ENCODE data around the gene LMAN1L.

The LMAN1L gene

DNA sequence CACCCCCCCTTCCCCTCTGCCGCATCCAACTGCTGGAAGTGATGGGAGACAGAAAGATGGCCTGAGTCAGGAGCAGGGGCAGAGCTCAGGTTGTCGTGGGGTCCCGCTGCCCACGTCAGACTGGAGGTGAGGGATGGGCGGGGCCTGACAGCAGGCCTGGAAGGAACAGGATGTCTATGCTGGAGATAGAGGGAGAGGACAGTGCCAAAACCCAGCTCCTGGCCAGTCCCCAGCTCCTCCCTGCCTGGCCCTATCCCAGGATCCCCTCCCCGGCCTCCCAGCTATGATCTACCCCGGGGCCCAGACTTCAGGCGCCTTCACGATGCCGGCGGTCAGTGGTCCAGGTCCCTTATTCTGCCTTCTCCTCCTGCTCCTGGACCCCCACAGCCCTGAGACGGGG, at the start of gene LMAN1L:
Gene LMAN1L, plus strand, starts transcription at position 303 of the 400 bp plus-strand sequence. Its CDS starts 20 bp downstream, at position 323.
- peak in 2 of 10 donors; percentile 47 to 55 for DNase-seq
- intact Hi-C loops (cut with DNase I) = no loop called here

DNA sequence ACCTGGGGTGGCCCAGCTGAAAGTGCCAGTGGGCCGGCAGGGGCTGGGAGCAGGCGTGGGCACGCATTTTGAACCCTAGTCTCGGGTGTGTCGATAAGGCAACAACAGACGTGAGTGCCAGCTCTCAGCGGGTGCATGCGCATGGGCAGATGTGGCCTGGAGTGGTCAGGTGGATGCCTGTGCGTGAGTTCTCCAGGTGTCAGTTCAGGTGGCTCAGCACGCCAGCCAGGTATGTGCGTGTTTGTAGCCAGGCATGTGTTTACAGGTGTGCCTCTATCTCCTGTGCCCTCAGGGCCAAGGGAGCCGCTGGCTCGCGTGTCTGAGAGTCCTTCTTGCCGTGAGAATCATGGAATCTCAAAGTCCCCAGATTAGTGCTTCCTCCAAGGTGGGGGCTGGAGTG, 49.2 kb upstream of the LMAN1L start:
- intact Hi-C loops (cut with DNase I) = no loop called here
- peak in 2 of 10 donors; percentile 45 to 80 for DNase-seq

DNA sequence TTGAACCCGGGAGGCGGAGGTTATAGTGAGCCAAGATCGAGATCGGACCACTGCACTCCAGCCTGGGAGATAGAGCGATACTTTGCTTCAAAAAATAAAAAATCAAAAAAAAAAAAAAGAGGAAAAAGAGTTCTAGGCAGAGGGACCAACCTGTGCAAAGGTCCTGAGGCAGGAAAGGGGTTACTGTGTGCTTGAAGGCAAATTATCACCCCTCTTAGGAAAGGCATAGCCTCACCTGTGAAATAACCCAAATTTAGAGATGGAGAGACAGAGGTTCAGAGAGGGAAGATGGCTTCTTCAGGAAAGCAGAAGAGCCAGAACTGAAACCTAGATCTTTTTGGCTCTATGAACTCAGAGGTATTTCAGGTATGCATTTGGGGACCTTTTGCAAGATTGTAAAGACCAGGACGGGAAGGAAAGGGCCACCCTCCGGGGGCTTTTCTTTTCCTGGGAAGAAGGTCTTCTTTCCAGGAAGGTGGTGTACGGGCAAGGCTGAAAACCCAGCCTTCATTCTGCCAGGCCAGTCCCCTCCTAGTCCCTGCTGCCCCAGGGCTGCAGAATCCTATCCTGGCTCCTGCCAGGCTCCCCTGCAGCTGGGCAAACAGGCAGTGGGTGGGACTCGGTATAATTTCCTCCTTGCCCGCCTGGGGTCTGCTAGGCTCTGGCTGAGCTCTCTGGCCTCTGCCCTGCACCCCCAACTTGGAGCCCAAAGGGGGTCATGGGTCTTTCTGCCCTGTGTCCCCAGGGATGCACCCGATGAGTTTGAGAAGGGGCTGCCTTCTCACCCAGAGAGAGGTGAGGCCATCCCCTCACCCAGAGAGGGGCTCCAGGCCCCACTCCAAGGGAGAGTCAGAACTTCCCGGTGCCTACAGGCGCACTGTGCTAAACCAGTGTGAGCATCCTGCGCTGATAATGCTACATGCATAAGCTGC, 45.2 kb upstream of the LMAN1L start:
- intact Hi-C loops (cut with DNase I) = loop anchor here (1.0 to 5.0 kb wide), 2 partner anchors 132 to 395 kb away; no protein-coding TSS in a partner anchor
- DNase-seq = peak in 2 of 10 donors; percentile 62 to 67

DNA sequence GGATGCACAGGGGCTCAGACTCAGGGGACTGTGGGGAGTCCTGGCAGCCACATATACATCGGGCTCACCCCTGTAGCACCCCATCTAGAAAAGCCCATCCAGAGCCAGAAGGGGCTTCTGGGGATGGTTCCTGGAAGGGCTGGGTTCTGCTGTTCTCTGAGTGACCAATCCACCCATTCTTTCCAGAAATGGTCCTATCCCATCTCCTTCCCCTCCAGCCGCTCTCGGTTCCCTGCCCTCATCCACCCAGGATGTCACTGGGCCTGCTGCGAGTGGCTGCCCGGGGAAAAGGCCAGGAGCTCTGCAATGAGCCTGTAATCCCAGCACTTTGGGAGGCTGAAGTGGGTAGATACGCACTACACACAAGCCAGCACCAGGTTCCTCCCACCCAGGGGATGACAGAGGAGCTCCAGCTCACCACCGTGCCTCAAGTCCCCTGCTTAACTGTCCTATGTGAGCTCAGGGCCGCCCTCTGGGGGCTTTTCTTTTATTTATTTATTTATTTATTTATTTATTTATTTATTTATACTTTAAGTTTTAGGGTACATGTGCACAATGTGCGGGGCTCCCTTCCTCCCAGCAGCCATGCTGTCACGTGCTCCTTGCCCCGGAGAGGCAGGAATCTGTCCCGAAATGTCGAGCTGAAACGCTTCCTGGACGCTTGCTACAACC, 44.4 kb upstream of the LMAN1L start:
- DNase-seq = peak in 2 of 10 donors; percentile 18 to 55
- intact Hi-C loops (cut with DNase I) = loop anchor here (1.0 to 5.0 kb wide), 2 partner anchors 133 to 396 kb away; no protein-coding TSS in a partner anchor

DNA sequence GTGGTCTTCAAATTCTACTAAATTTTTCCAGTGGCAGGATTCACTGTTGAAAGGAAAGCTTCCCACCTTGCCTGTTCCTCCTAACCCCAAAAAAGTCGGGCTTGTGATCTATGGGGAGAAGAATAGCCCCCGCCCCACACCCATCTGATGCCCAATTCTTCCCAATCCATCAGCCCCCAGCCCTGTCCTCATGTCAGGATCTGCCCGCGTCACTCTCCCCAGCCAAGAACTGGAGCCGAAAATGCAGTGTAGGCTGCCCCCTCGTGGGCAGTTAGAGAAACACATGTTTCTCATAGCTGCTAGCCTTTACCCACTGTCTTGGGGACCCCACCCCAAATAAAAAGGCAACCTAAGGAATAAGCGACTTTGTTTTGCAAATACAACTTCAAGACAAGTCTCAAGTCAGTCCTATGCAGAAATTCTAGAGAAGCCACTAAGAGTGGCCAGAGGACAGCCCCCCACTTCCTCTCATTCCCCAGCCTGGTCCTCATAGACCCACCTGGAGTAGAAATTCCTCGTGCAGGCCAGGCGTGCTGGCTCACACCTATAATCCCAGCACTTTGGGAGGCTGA, 43.8 kb upstream of the LMAN1L start:
- intact Hi-C loops (cut with DNase I) = loop anchor here (1.0 to 5.0 kb wide), 2 partner anchors 134 to 397 kb away; no protein-coding TSS in a partner anchor
- DNase-seq = peak; percentile 23 to 94 (median 69)

DNA sequence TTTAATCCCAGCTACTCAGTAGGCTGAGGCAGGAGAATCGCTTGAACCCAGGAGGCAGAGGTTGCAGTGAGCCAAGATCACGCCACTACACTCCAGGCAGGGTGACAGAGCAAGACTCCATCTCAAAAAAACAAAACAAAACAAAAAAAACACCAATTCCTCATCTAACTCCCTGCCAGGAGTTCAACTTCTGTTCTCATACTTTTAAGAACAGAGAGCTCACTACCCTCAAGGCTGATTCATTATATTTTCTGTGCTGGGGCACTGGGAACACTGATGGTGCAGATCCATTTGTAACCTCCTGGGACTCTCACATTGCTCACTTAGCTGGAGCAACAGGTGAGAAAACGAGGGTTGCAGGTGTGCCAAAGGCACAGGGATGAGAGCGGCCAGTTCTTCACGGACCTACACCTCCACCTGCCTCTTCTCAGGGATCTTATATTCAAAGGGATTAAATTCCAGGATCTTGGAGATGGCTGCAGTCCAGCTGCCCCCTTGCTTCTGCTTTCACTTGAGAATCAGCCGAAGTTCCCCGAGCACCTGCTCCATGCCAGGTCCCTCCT, 43.1 kb upstream of the LMAN1L start:
- intact Hi-C loops (cut with DNase I) = loop anchor here (5.0 kb wide), 2 partner anchors 68 to 397 kb away; no protein-coding TSS in a partner anchor
- DNase-seq = peak in 2 of 10 donors; percentile 8 to 39

DNA sequence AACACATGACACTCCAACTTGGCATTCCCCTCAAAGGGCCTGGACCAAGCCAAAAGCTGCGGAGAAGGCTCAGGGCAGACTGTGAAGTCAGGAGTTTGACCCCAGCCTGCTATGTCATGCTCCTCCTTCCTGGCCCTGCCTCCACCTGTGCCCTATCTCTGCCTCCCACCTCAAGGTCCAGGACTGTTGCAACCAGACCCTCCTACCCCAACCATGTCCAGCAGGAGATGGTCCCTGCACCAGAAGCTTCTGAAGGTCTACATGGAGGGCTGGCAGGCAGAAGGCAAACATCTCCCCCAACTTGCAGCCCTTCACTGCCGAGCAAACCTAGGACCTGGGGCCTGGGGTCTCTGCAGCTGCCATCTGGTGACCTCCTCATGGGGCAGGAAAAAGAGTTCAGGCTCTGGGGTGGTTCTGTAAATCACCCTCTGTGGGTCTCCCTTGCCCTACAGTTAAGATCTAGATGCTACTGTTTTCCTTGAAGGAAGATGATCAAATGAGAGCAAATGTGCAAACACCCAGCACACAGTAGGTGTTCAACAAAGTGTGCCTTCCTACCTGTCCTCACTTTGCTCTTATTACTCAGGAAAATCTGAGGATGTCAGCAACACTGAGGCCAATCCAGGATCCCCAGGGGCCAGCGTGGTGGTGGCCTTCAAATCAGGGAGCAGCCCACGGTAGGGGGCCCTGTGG, 42.3 kb upstream of the LMAN1L start:
- intact Hi-C loops (cut with DNase I) = loop anchor here (5.0 kb wide), 1 partner anchor 67 kb away; no protein-coding TSS in a partner anchor
- DNase-seq = peak in 2 of 10 donors; percentile 21 to 41

DNA sequence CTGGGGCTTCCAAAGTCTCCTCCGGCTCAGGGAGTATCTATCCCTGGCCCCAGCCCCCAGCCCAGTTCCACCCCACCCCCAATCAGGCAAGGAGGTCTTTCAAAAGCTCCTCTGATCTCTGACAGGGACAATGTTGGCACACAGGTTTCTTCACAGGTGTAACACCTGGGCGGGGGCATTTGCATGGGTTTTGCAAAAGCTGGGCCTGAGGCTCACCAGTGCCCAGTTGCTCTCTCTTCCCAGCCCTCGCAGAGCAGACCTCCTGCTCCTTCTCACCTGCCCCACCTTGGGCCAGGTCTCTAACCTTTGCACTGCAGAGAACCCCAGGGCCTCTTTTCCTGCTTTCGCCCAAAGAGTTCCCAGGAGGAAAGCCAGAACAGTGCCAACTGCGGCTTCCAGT, 39.3 kb upstream of the LMAN1L start:
- intact Hi-C loops (cut with DNase I) = loop anchor here (5.0 kb wide), 1 partner anchor 64 kb away; no protein-coding TSS in a partner anchor
- no peak for DNase-seq

DNA sequence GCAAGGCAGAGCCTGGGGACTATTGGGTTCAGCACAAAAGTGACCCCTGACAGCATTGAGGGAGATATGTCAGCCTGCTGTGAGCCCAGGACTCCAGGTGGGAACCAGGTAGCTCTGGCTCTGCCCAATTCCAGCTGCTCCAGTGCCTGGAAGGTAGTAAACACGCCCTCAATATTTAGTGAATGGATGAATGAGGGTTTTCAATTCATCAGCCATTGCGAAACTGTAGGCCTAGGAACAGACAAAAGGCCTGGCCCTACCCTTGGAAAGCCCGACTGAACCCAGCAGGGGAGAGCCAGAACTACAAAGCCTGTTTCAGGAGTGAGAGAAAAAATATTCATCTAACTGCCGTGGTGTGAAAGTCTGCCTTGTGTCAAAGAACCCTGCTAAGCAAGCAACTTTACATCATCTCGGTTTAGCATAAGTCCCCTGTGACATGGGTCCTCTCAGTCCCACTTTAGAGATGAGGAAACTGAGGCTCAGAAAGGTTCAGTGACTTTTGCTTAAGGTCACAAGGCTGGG, 38.8 kb upstream of the LMAN1L start:
- DNase-seq = no peak
- intact Hi-C loops (cut with DNase I) = loop anchor here (5.0 kb wide), 1 partner anchor 64 kb away; no protein-coding TSS in a partner anchor

DNA sequence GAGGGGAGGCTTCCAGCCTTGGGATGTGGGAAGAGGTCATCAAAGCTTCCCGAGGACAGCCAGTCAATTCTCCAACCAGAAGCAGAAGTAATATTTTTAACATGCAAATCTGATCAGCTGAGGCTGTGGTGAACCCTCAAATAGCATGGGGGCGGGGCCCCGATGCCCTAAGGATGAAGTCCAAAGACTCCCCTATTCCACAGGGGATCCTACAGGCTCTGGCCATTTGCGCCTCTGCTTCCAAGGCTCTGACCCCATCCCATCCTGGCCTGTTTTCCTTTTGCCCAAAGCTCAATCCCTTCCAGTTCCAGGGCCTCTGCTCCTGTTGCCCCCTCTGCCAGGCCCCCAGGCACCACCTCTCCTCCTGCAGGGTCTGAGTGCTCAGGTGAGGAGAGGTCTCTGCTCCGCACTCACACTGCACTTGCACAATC, 37.5 kb upstream of the LMAN1L start:
- no peak for DNase-seq
- intact Hi-C loops (cut with DNase I) = no loop called here

DNA sequence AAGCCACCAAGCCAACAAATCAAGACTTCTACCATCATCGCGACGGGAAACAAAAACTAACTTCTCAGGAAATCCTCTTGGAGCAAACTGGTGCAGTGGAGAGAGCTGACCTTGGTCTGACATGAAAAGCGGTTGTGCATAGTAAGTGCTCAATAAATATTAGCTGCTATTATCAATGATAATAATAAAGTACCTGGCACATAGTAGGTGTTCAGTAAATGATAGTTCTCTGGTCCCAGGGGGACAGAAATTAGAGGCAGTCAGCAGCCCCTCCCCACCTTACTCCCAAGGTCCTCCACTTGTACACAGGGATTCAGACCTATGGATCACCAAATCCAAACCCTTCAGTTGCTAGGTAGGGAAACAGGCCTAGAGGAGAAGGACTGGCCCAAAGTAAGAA, 36.7 kb upstream of the LMAN1L start:
- DNase-seq = no peak
- intact Hi-C loops (cut with DNase I) = no loop called here

DNA sequence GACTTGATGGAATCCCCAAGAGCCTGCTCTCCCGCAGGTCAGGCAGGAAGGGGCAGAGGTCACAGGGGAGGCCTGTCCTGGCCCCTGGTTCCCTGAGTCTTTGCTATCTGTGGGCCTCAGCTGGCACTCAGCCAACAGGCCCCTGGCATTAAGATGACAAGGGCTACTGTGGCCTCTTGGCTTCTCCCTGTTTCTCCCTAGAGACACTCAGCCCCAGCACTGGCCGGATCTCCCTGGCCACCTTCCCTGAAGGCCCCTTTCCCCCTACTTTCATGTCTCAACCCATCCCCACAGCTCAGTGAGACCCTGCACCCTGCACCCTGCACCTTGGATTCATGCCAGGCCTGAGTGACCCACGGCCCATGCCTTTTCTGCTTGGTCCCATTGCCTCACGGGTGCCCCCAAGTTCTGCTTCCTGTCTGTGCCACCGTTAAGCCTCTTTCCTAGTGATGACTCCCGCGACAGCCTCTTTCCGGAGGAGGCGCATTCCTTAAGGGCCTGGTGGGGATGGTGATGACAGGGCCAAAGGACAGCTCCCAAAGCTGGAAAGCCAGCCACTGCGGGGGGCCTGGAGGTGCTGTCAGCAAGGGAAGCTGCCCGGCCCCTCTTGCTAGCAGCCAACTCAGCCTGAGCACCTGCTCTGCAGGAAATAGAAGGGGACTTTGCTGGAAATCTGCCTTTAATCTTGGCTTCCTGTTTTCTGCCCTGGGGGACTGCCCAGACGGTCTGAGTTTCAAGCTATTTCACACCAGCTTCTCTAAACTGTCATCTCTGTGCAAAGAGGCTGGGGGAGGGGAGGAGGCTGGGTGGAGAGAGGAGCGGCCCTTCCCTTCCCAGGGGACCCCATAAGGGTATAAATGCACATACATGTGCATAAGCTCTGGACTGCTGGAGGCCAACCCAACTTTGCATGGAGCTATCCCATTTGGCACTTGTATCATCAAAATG, 35.5 kb upstream of the LMAN1L start:
- intact Hi-C loops (cut with DNase I) = no loop called here
- DNase-seq = no peak

DNA sequence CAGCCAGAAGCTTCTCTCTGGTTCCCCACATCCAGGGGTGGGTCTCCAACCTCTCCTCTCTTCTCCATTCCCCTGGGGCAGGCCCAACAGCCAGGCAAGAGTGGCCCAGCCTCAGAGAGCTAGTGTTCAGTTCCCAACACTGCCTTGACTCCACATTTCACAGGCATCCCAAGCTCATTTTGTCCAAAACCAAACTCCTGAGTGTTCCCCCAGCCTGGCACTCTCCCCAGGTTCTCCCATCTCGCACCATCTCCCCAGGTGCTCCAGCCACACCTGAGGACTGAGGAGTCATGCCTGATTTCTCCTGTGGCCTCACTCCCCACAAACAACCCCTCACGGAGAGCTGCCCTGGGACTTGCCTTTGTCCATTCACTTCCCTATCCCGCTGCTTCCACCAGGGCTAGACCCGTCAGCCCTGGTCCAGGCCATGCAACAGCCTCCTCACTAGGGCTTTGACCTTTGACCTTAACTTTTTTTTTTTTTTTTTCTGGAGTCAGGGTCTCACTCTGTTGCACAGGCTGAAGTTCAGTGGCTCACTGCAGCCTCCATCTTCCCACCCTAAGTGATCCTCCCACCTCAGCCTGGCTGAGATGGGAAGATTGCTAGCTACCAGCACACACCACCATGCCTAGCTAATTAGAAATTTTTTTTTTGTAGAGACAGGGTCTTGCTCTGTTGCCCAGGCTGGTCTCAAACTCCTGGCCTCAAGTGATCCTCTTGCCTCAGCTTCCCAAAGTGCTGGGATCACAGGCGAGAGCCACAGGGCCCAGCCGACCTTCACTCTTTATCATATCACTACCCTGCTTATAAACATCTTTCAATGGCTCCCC, 34.7 kb upstream of the LMAN1L start:
- no peak for DNase-seq
- intact Hi-C loops (cut with DNase I) = no loop called here

DNA sequence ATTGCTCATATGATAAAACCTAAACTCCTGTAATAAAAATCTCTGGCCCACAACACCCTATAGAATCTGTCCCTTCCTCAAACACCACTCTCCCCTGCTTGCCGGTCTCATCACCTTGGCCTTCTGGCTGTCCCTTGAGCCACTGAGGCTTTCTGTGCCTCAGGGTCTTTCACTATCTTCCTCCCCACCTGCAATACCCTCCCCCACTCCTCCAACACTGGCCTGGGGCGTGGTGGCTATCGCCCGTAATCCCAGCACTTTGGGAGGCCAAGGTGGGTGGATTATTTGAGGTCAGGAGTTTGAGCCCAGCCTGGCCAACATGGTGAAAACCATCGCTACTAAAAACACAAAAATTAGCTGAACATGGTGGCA, 34.0 kb upstream of the LMAN1L start:
- intact Hi-C loops (cut with DNase I) = no loop called here
- no peak for DNase-seq

DNA sequence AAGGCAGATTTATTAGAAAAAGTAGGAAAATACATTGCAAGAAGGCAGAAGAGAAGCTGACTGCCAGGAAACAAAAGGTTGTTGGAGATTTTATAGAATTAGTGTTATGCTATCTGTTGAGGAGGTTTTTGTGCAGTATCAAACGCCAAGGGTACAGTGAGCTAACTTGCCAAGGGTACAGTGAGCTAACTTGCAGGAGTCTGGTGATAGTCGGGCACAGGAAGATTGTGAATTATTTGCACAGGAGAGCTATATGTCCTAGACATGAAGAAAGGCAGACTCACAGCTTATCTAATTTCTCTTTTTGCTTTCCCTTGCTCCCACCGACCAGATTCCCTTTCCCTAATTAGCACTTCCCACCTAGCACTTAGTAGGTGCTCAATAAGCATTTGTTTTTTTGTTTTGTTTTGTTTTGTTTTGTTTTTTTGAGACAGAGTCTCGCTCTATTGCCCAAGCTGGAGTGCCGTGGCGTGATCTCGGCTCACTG, 33.4 kb upstream of the LMAN1L start:
- DNase-seq = no peak
- intact Hi-C loops (cut with DNase I) = no loop called here

DNA sequence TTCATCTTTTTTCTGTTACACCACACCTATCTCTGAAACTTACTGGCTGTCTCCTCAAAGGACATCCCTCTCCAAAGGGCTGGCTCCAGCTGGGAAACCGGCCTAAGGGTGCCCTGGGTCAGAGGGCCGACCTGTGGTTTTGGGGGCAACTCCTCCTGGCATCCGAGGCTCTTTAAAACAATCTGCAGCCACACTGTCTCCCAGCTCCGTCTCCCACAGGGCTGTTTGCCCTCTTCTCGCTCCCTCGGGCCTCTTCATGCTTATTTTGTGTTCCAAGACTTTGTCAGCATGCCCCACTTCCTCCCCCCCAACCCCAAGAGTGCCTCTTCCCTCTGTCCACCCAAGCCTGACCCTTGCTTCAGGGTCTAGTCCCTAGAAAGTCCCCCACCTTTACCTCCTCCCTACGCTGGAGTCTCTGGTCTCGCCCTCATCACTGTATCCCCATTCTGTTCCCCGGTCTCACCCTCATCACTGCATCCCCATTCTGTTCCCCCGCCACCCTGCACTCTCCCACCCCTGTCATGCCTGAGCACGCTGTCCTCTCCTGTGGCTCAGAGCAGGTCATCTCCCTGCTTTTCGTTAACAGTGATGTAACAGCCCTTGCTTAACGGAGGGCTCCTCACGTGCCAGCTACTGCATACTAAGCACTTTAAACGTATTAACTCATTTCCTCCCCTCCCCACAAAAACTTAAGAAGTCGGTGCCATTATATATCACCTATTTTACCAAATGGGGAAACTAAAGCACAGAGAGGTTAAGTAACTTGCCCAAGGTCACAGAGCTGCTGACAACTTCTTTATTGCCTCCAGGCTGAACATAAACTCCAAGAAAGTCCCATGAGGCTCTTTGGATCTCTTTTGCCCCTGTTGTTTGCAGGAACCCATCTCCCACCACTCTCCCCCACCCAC, 31.9 kb upstream of the LMAN1L start:
- intact Hi-C loops (cut with DNase I) = loop anchor here (5.0 kb wide), 2 partner anchors 62 to 122 kb away; partner anchors contain the start of gene ULK3
- DNase-seq = no peak
